ENCODE results near the gene DCLK2. TPM values are rescaled to one million over a fixed set of nuclear protein-coding genes. Genes with fewer than 3 reads are reported as not detected.

DCLK2 gene
- total and polyA plus RNA-seq, 2 of the 13 experiments (the other 11 are each of a cell fraction or from before 2014, with no cell fraction given) = not detected

DNA sequence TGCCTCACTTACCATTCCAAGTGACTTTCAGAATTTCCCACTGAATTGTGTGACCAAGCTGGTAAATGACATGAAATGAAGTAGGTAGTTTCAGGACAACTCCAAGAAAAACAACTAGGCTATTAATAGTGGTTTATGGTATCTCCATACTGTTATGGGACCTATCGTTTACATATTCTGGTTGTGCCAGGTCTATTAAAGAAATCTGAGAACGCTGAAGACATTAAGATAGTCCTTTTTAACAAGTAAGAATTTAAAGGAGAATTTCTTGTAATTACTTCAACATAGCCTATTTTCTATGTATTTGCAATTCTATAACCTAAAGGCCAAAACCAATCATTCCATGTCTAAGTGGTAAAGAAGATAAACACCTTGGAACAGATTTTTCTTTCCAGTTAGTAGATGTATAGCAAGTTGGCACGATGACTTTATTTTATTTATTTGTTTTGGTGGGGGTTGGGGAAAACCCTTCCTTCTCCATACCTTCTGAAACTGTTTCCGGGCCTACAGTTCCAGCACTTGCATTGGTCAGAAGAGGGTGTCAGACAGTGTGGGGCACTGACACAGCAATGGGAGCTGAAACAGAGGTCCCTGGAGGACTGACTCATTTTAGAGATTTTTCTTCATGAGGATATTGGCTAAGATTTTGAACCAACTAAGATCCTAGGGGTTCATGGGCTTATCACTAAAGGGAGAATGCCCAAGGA lies 7.6 kb upstream of the DCLK2 start (continued):
- TF ChIP-seq, protein P1, sequence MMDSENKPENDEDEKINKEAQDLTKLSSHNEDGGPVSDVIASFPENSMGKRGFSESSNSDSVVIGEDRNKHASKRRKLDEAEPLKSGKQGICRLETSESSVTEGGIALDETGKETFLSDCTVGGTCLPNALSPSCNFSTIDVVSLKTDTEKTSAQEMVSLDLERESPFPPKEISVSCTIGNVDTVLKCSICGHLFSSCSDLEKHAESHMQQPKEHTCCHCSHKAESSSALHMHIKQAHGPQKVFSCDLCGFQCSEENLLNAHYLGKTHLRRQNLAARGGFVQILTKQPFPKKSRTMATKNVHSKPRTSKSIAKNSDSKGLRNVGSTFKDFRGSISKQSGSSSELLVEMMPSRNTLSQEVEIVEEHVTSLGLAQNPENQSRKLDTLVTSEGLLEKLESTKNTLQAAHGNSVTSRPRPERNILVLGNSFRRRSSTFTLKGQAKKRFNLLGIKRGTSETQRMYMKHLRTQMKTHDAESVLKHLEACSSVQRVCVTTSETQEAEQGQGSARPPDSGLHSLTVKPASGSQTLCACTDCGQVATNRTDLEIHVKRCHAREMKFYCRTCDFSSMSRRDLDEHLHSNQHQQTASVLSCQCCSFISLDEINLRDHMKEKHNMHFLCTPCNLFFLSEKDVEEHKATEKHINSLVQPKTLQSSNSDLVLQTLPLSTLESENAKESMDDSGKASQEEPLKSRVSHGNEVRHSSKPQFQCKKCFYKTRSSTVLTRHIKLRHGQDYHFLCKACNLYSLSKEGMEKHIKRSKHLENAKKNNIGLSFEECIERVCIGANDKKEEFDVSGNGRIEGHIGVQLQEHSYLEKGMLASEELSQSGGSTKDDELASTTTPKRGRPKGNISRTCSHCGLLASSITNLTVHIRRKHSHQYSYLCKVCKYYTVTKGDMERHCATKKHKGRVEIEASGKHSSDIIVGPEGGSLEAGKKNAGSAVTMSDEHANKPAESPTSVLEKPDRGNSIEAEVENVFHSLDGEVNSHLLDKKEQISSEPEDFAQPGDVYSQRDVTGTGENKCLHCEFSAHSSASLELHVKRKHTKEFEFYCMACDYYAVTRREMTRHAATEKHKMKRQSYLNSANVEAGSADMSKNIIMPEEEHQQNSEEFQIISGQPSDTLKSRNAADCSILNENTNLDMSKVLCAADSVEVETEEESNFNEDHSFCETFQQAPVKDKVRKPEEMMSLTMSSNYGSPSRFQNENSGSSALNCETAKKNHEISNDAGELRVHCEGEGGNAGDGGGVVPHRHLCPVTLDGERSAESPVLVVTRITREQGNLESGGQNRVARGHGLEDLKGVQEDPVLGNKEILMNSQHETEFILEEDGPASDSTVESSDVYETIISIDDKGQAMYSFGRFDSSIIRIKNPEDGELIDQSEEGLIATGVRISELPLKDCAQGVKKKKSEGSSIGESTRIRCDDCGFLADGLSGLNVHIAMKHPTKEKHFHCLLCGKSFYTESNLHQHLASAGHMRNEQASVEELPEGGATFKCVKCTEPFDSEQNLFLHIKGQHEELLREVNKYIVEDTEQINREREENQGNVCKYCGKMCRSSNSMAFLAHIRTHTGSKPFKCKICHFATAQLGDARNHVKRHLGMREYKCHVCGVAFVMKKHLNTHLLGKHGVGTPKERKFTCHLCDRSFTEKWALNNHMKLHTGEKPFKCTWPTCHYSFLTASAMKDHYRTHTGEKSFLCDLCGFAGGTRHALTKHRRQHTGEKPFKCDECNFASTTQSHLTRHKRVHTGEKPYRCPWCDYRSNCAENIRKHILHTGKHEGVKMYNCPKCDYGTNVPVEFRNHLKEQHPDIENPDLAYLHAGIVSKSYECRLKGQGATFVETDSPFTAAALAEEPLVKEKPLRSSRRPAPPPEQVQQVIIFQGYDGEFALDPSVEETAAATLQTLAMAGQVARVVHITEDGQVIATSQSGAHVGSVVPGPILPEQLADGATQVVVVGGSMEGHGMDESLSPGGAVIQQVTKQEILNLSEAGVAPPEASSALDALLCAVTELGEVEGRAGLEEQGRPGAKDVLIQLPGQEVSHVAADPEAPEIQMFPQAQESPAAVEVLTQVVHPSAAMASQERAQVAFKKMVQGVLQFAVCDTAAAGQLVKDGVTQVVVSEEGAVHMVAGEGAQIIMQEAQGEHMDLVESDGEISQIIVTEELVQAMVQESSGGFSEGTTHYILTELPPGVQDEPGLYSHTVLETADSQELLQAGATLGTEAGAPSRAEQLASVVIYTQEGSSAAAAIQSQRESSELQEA (CRISPR knock-in tag; IDR thresholded peaks at IDR 0.05; ENCODE audit: not compliant biosample characterization) = no peak
- TF ChIP-seq, protein P2, sequence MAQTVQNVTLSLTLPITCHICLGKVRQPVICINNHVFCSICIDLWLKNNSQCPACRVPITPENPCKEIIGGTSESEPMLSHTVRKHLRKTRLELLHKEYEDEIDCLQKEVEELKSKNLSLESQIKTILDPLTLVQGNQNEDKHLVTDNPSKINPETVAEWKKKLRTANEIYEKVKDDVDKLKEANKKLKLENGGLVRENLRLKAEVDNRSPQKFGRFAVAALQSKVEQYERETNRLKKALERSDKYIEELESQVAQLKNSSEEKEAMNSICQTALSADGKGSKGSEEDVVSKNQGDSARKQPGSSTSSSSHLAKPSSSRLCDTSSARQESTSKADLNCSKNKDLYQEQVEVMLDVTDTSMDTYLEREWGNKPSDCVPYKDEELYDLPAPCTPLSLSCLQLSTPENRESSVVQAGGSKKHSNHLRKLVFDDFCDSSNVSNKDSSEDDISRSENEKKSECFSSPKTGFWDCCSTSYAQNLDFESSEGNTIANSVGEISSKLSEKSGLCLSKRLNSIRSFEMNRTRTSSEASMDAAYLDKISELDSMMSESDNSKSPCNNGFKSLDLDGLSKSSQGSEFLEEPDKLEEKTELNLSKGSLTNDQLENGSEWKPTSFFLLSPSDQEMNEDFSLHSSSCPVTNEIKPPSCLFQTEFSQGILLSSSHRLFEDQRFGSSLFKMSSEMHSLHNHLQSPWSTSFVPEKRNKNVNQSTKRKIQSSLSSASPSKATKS (CRISPR knock-in tag; IDR thresholded peaks at IDR 0.05) = no peak
- TF ChIP-seq, protein P3, sequence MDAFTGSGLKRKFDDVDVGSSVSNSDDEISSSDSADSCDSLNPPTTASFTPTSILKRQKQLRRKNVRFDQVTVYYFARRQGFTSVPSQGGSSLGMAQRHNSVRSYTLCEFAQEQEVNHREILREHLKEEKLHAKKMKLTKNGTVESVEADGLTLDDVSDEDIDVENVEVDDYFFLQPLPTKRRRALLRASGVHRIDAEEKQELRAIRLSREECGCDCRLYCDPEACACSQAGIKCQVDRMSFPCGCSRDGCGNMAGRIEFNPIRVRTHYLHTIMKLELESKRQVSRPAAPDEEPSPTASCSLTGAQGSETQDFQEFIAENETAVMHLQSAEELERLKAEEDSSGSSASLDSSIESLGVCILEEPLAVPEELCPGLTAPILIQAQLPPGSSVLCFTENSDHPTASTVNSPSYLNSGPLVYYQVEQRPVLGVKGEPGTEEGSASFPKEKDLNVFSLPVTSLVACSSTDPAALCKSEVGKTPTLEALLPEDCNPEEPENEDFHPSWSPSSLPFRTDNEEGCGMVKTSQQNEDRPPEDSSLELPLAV (CRISPR knock-in tag; conservative IDR thresholded peaks at IDR 0.05; ENCODE audit: low read depth) = no peak
- TF ChIP-seq, protein P4, sequence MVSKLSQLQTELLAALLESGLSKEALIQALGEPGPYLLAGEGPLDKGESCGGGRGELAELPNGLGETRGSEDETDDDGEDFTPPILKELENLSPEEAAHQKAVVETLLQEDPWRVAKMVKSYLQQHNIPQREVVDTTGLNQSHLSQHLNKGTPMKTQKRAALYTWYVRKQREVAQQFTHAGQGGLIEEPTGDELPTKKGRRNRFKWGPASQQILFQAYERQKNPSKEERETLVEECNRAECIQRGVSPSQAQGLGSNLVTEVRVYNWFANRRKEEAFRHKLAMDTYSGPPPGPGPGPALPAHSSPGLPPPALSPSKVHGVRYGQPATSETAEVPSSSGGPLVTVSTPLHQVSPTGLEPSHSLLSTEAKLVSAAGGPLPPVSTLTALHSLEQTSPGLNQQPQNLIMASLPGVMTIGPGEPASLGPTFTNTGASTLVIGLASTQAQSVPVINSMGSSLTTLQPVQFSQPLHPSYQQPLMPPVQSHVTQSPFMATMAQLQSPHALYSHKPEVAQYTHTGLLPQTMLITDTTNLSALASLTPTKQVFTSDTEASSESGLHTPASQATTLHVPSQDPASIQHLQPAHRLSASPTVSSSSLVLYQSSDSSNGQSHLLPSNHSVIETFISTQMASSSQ (IDR thresholded peaks at IDR 0.05; ENCODE audit: low read depth) = no peak
- TF ChIP-seq, protein P4 (CRISPR knock-in tag; IDR thresholded peaks at IDR 0.05; ENCODE audit: borderline replicate concordance) = no peak
- TF ChIP-seq SNRNP70 (IDR thresholded peaks at IDR 0.05; ENCODE audit: low read depth, low read length) = no peak
- TF ChIP-seq, protein P5, sequence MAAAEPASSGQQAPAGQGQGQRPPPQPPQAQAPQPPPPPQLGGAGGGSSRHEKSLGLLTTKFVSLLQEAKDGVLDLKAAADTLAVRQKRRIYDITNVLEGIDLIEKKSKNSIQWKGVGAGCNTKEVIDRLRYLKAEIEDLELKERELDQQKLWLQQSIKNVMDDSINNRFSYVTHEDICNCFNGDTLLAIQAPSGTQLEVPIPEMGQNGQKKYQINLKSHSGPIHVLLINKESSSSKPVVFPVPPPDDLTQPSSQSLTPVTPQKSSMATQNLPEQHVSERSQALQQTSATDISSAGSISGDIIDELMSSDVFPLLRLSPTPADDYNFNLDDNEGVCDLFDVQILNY (CRISPR knock-in tag; conservative IDR thresholded peaks at IDR 0.05) = no peak
